Smooth muscle cell (in vitro differentiated cells): Measurements from ENCODE around the gene HEMK1. TPM values are rescaled to one million over a fixed set of nuclear protein-coding genes. Genes with fewer than 3 reads are reported as not detected.

Source experiments
- DNase-seq: peaks from one replicate; lab custom pipeline; 2025; ENCODE audit not compliant: unreplicated experiment; lab: John Stamatoyannopoulos, UW
- H2AFZ ChIP-seq: fragments of 200-600 bp; sonication (generic); 2 replicates; pipeline ENCODE4 v1.6.0; 2016; ENCODE audit warnings: antibody characterized with exemption, low read depth, mild to moderate bottlenecking
- H3F3A ChIP-seq: fragments of 200-600 bp; sonication (generic); 2 replicates; pipeline ENCODE4 v1.6.0; 2017; ENCODE audit warnings: antibody characterized with exemption, low read depth
- H3K27ac ChIP-seq: fragments of 200-600 bp; sonication (generic); 2 replicates; pipeline ENCODE4 v1.5.1; 2016; ENCODE audit warnings: low read depth, mild to moderate bottlenecking
- H3K27me3 ChIP-seq: fragments of 200-600 bp; sonication (generic); 2 replicates; pipeline ENCODE4 v1.6.1; 2016; ENCODE audit warnings: low read depth, mild to moderate bottlenecking
- H3K36me3 ChIP-seq: fragments of 200-600 bp; sonication (generic); 2 replicates; pipeline ENCODE4 v1.5.1; 2016; ENCODE audit warnings: low read depth
- H3K4me1 ChIP-seq: fragments of 200-600 bp; sonication (generic); 2 replicates; pipeline ENCODE4 v1.5.1; 2016; ENCODE audit warnings: low read depth
- H3K4me2 ChIP-seq: fragments of 200-600 bp; sonication (generic); 2 replicates; pipeline ENCODE4 v1.6.0; 2016; ENCODE audit warnings: mild to moderate bottlenecking
- H3K4me3 ChIP-seq: fragments of 200-600 bp; sonication (generic); 2 replicates; pipeline ENCODE4 v1.5.1; 2016; ENCODE audit warnings: mild to moderate bottlenecking
- H3K79me2 ChIP-seq: fragments of 200-600 bp; sonication (generic); 2 replicates; pipeline ENCODE4 v1.6.0; 2016; ENCODE audit warnings: low read depth, mild to moderate bottlenecking
- H3K9ac ChIP-seq: fragments of 200-600 bp; sonication (generic); 2 replicates; pipeline ENCODE4 v1.6.0; 2016; ENCODE audit warnings: low read depth
- H3K9me3 ChIP-seq: fragments of 200-600 bp; sonication (generic); replicated peaks from 2 replicates; pipeline ENCODE4 v1.5.1; 2016; ENCODE audit warnings: low read depth
- H4K20me1 ChIP-seq: fragments of 200-600 bp; sonication (generic); 2 replicates; pipeline ENCODE4 v1.6.0; 2016; ENCODE audit warnings: low read depth
- CTCF ChIP-seq: fragments of 200-600 bp; sonication (generic); IDR thresholded peaks from 2 replicates; pipeline ENCODE4 v1.5.1; 2017; ENCODE audit warnings: borderline replicate concordance, mild to moderate bottlenecking, antibody characterized with exemption; ENCODE audit not compliant: insufficient read depth, poor library complexity, severe bottlenecking
- WGBS: methylation state at CpG from one replicate; pipeline ENCODE4 v1.1.7; 2016; ENCODE audit warnings: low lambda C conversion rate; 5-methylcytosine and 5-hydroxymethylcytosine counted together
- polyA plus RNA-seq: library from polyadenylated mRNA; unstranded; fragments of >200 nt; fragmentation: Nextera tagmentation; extraction: Ambion mirVana; gene quantifications from 2 replicates; pipeline ENCODE4 v1.2.1, GENCODE V29; 2016
- total RNA-seq: library from RNA; depleted of rRNA; stranded (reverse); fragments of >200 nt; gene quantifications from 2 replicates; pipeline ENCODE4 v1.2.3, GENCODE V29; 2014

Gene HEMK1
- total and polyA plus RNA-seq, 2 experiments from 2014 or later = 15.3 to 28.3 TPM

DNA sequence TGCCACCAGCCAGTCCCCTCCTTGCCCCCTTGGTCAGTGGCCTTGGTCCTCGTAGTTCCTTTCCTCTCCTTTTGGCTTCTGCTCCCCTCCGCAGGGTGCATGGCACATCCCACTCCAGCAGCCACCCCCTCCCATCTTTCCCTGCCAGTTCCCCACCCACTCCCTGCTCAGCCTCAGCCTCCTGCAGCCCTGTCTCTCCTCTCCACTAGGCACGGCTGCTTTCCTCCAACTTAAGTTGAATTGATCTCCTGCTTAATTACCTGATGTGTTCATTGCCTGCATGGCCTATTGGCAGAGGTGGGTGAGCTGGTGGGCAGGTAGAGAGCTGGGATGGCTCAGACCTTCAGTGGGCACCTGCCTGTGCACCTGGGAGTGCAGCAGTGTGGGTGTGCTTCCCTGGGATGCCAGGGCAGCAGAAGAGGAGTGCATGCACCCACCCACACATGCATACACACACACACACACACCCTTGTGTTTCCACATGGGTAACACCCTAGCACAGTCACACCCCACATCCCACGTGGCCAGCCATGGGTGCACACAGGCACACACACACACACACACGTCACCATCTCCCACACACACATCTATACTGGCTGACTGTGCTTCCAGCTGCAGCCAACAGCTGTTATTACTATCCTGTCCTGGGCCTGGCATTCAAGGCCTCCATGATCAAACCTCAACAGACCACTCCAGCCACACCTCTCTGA is 32.7 kb upstream of the HEMK1 start:
- peaks cover 7% of the 10 kb centered on the region for H3K27me3 ChIP-seq
- H3K9ac ChIP-seq = no peak overlapping the region
- H2AFZ ChIP-seq = no peak overlapping the region
- DNase-seq = no peak
- H3K4me1 ChIP-seq = peaks cover 9% of the 10 kb centered on the region
- no peaks in the 10 kb centered on the region for H3K36me3 ChIP-seq
- H4K20me1 ChIP-seq = no peaks in the 10 kb centered on the region
- no peaks in the 10 kb centered on the region for H3K9me3 ChIP-seq
- 91% methylated on average over 5 of the region's 5 CpGs for WGBS
- H3K27ac ChIP-seq = no peak overlapping the region
- no peaks in the 10 kb centered on the region for H3K79me2 ChIP-seq
- H3F3A ChIP-seq = no peaks in the 10 kb centered on the region
- no peak overlapping the region for H3K4me2 ChIP-seq
- TF ChIP-seq CTCF = no peak
- H3K4me3 ChIP-seq = no peak overlapping the region

DNA sequence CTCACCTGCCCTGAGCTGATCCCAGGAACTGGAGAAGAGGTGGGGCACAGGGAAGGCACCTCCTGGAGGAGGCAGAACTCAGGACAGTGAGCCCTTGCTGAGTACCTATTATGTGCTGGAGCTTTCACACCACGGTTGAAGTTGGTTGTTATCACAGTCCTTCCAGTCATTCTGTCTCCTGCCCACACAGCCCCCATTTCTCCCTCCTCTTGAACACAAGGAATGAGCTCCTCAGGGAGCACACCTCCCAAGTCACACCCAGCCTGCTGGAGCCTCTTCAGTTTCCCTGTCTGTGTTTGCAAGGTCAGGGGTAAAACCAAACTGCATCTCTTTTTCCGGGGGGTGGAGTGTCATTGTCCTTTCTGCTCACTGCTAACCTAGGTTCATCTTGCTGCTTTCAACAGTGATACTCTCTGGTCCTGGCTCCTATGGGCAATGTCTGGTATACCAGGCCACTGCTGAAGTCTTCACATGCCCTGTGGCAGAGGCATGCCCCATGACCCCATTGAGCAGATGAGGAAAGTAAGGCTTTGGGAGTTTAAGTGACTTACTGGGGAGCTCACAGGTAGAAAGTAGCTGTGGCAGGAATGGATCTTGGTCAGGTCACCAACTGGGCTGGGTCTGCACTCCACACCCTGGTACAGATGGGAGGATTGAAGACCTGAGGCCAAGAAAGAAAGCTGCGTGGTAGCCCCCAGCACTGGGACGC is 31.7 kb upstream of the HEMK1 start:
- Histone ChIP-seq H3K4me3 (no peak overlapping the region), H2AFZ (no peak overlapping the region), H3K27me3 (peaks cover 7% of the 10 kb centered on the region), H3K36me3 (no peaks in the 10 kb centered on the region), H3F3A (no peaks in the 10 kb centered on the region), H3K4me1 (peaks cover 9% of the 10 kb centered on the region), H4K20me1 (no peaks in the 10 kb centered on the region), H3K9ac (no peak overlapping the region), H3K9me3 (no peaks in the 10 kb centered on the region), H3K4me2 (no peak overlapping the region), H3K27ac (no peak overlapping the region), H3K79me2 (no peaks in the 10 kb centered on the region)
- WGBS = 83% methylated on average over 4 of the region's 4 CpGs
- no peak for TF ChIP-seq CTCF
- DNase-seq = no peak

- H3K4me2 ChIP-seq = no peak overlapping the region
- no peak overlapping the region for H2AFZ ChIP-seq
- 76% methylated on average over 10 of the region's 18 CpGs for WGBS
- no peak for TF ChIP-seq CTCF
- H3K27me3 ChIP-seq = peaks cover 7% of the 10 kb centered on the region
- H4K20me1 ChIP-seq = no peaks in the 10 kb centered on the region
- no peak overlapping the region for H3K27ac ChIP-seq
- no peaks in the 10 kb centered on the region for H3F3A ChIP-seq
- H3K36me3 ChIP-seq = no peaks in the 10 kb centered on the region
- H3K4me1 ChIP-seq = peaks cover 9% of the 10 kb centered on the region
- no peak overlapping the region for H3K9ac ChIP-seq
- no peak overlapping the region for H3K4me3 ChIP-seq
- no peaks in the 10 kb centered on the region for H3K79me2 ChIP-seq
- DNase-seq = no peak
- no peaks in the 10 kb centered on the region for H3K9me3 ChIP-seq
These were observed 29.7 kb upstream of the HEMK1 start for GRCh38 chr3:50539356-50540286.
